HCT116 (cell line): ENCODE data around the gene AGAP1. TPM values are rescaled to one million over a fixed set of nuclear protein-coding genes. Genes with fewer than 3 reads are reported as not detected.

Source experiments
- ATAC-seq: fragments of 200-7000 bp; cut with Tn5 transposase; 2 replicates; pipeline ENCODE4 v1.9.1; 2020; ENCODE audit warnings: mild to moderate bottlenecking, moderate library complexity
- BruUV-seq: library from RNA; stranded (reverse); fragments of 400-500 nt; replicated peaks from 2 replicates; lab custom pipeline; 2021; lab: Mats Ljungman, UMichigan
- CTCF ChIA-PET: fragments of 300-600 bp; sonication (Branson Sonifier 250); formaldehyde crosslinking; loops from one replicate; lab custom pipeline; 2021; ENCODE audit warnings: antibody characterized with exemption; lab: Charles Lee
- POLR2A ChIA-PET: fragments of 300-600, 350-600 bp; sonication (Branson Sonifier 250); formaldehyde crosslinking; loops from one replicate; lab custom pipeline; 2021; ENCODE audit warnings: antibody characterized with exemption; lab: Charles Lee
- RAD21 ChIA-PET, 2 experiments: fragments of 300-600 bp; sonication (Branson Sonifier 250); formaldehyde crosslinking; loops; one replicate each; lab custom pipeline; 2023; ENCODE audit warnings: low total read pairs in 2 of 2; ENCODE audit not compliant: uncharacterized antibody in 2 of 2, unreplicated experiment in 2 of 2, low non-redundant PET in 1 of 2; lab: Charles Lee
- DNase-seq: peaks from one replicate; pipeline ENCODE4 v3.0.0-alpha.2; 2010; ENCODE audit warnings: low read depth, low spot score
- H2AFZ ChIP-seq: fragments of 200-600 bp; shearing (Covaris generic), sonication (generic); 2 replicates; pipeline ENCODE4 v1.6.1; 2017; ENCODE audit warnings: low read depth, mixed run types, mixed read lengths, antibody characterized with exemption, low read length; ENCODE audit not compliant: poor library complexity, severe bottlenecking
- H3K27ac ChIP-seq: 2 replicates; pipeline ENCODE4 v1.5.1; 2012; ENCODE audit warnings: low read depth, low read length
- H3K27me3 ChIP-seq: fragments of 200-600 bp; sonication (generic); 2 replicates; pipeline ENCODE4 v1.6.1; 2016; ENCODE audit warnings: mixed run types, low read length, mixed read lengths; ENCODE audit not compliant: insufficient read depth
- H3K36me3 ChIP-seq, 2 experiments: fragments of 200-500 bp in 1 of 2; fragments of 200-600 bp in 1 of 2; sonication (Bioruptor generic) in 1 of 2; sonication (generic) in 1 of 2; 2 replicates each; pipeline versions ENCODE4 v1.5.1 to v1.6.1; 2014 to 2016; ENCODE audit warnings: low read length in 2 of 2, inconsistent platforms in 1 of 2, mixed read lengths in 1 of 2, mixed run types in 1 of 2; ENCODE audit not compliant: insufficient read depth in 2 of 2, control insufficient read depth in 1 of 2
- H3K4me1 ChIP-seq, 2 experiments: fragments of 200-600 bp in 1 of 2; sonication (generic) in 1 of 2; 2 replicates each; pipeline versions ENCODE4 v1.5.1 to v1.6.1; 2012 to 2017; ENCODE audit warnings: low read length in 2 of 2, inconsistent platforms in 1 of 2, mild to moderate bottlenecking in 1 of 2, mixed read lengths in 1 of 2, mixed run types in 1 of 2, moderate library complexity in 1 of 2; ENCODE audit not compliant: insufficient read depth in 2 of 2, control insufficient read depth in 1 of 2
- H3K4me2 ChIP-seq: fragments of 200-600 bp; sonication (generic); 2 replicates; pipeline ENCODE4 v1.6.1; 2017; ENCODE audit warnings: mixed run types, low read length, mixed read lengths
- H3K4me3 ChIP-seq, 2 experiments: fragments of 200-600 bp in 1 of 2; sonication (generic) in 1 of 2; replicated peaks in 1 of 2; 2 replicates each; pipeline ENCODE4 v1.5.1; 2011 to 2016; ENCODE audit warnings: low read length in 2 of 2, control low read depth in 1 of 2, low read depth in 1 of 2, mild to moderate bottlenecking in 1 of 2, mixed read lengths in 1 of 2, mixed run types in 1 of 2
- H3K79me2 ChIP-seq: fragments of 200-600 bp; sonication (generic); 2 replicates; pipeline ENCODE4 v1.6.1; 2017; ENCODE audit warnings: mild to moderate bottlenecking, mixed run types, low read length, moderate library complexity, mixed read lengths; ENCODE audit not compliant: insufficient read depth
- H3K9ac ChIP-seq: fragments of 200-600 bp; sonication (generic); 2 replicates; pipeline ENCODE4 v1.6.1; 2016; ENCODE audit warnings: low read length, mixed read lengths
- H3K9me2 ChIP-seq: fragments of 200-600 bp; sonication (generic), shearing (Covaris generic); 2 replicates; pipeline ENCODE4 v1.6.1; 2017; ENCODE audit warnings: mixed run types, mild to moderate bottlenecking, moderate library complexity; ENCODE audit not compliant: insufficient read depth
- H3K9me3 ChIP-seq, 2 experiments: fragments of 200-500 bp in 1 of 2; fragments of 200-600 bp in 1 of 2; sonication (Bioruptor generic) in 1 of 2; sonication (generic) in 1 of 2; 2 replicates each; pipeline ENCODE4 v1.6.1; 2014 to 2017; ENCODE audit warnings: low read length in 2 of 2, mixed read lengths in 2 of 2, inconsistent platforms in 1 of 2, low read depth in 1 of 2, mild to moderate bottlenecking in 1 of 2, mixed run types in 1 of 2, moderate library complexity in 1 of 2; ENCODE audit not compliant: control insufficient read depth in 1 of 2, insufficient read depth in 1 of 2
- H4K20me1 ChIP-seq: fragments of 200-600 bp; sonication (generic), shearing (Covaris generic); 2 replicates; pipeline ENCODE4 v1.6.1; 2017; ENCODE audit warnings: mixed run types, mild to moderate bottlenecking, moderate library complexity; ENCODE audit not compliant: insufficient read depth
- ATF3 ChIP-seq: IDR thresholded peaks from 2 replicates; pipeline ENCODE4 v1.6.1; 2012
- CBX3 ChIP-seq: IDR thresholded peaks from 2 replicates; pipeline ENCODE4 v1.6.1; 2012; ENCODE audit warnings: low read depth
- CEBPB ChIP-seq: IDR thresholded peaks from 2 replicates; pipeline ENCODE4 v1.6.1; 2012; ENCODE audit warnings: low read depth
- CTCF ChIP-seq, 3 experiments: fragments of 200-600 bp in 1 of 3; sonication (generic) in 1 of 3; IDR thresholded peaks in 2 of 3; conservative IDR thresholded peaks in 1 of 3; 2 replicates each; pipeline ENCODE4 v1.5.1; 2012 to 2017; ENCODE audit warnings: low read depth in 2 of 3, low read length in 2 of 3, antibody characterized with exemption in 1 of 3, borderline replicate concordance in 1 of 3, control low read depth in 1 of 3, mild to moderate bottlenecking in 1 of 3, mixed read lengths in 1 of 3, mixed run types in 1 of 3, moderate library complexity in 1 of 3; ENCODE audit not compliant: insufficient read depth in 1 of 3
- EGR1 ChIP-seq: IDR thresholded peaks from 2 replicates; pipeline ENCODE4 v1.6.1; 2012; ENCODE audit warnings: low read depth
- ELF1 ChIP-seq: IDR thresholded peaks from 2 replicates; pipeline ENCODE4 v1.6.1; 2012; ENCODE audit warnings: low read depth, borderline replicate concordance
- EZH2 ChIP-seq: fragments of 200-600 bp; sonication (generic); IDR thresholded peaks from 2 replicates; pipeline ENCODE4 v1.6.1; 2017; ENCODE audit warnings: antibody characterized with exemption, mixed run types
- EZH2phosphoT487 ChIP-seq: fragments of 200-600 bp; IDR thresholded peaks from 2 replicates; pipeline ENCODE4 v1.6.1; 2018; ENCODE audit warnings: antibody characterized with exemption, borderline replicate concordance
- FOSL1 ChIP-seq: IDR thresholded peaks from 2 replicates; pipeline ENCODE4 v1.6.1; 2012; ENCODE audit warnings: low read depth
- JUND ChIP-seq: IDR thresholded peaks from 2 replicates; pipeline ENCODE4 v1.6.1; 2012
- MAX ChIP-seq: IDR thresholded peaks from 2 replicates; pipeline ENCODE4 v1.6.1; 2012
- POLR2AphosphoS5 ChIP-seq: IDR thresholded peaks from 2 replicates; pipeline ENCODE4 v1.6.1; 2011; ENCODE audit warnings: mild to moderate bottlenecking, low read depth, low read length, moderate library complexity
- RAD21 ChIP-seq: IDR thresholded peaks from 2 replicates; pipeline ENCODE4 v1.6.1; 2012; ENCODE audit warnings: low read depth, mild to moderate bottlenecking
- REST ChIP-seq: IDR thresholded peaks from 2 replicates; pipeline ENCODE4 v1.6.1; 2012; ENCODE audit warnings: low read depth
- SIN3A ChIP-seq: IDR thresholded peaks from 2 replicates; pipeline ENCODE4 v1.6.1; 2012; ENCODE audit warnings: low read depth
- SP1 ChIP-seq: IDR thresholded peaks from 2 replicates; pipeline ENCODE4 v1.6.1; 2012; ENCODE audit warnings: low read depth
- TCF7L2 ChIP-seq: IDR thresholded peaks from 2 replicates; pipeline ENCODE4 v1.7.0; 2011; ENCODE audit warnings: borderline replicate concordance, inconsistent platforms; ENCODE audit not compliant: insufficient read depth, insufficient read length; ENCODE audit errors: extremely low read depth
- YY1 ChIP-seq: IDR thresholded peaks from 2 replicates; pipeline ENCODE4 v1.6.1; 2011; ENCODE audit warnings: low read length, low read depth, moderate library complexity, mild to moderate bottlenecking; ENCODE audit not compliant: insufficient replicate concordance; ENCODE audit errors: extremely low read depth
- ZFX ChIP-seq: fragments of 450-650 bp; IDR thresholded peaks from 2 replicates; pipeline ENCODE4 v1.6.1; 2017
- ZNF274 ChIP-seq: fragments of 200-500 bp; sonication (Bioruptor generic); IDR thresholded peaks from 2 replicates; pipeline ENCODE4 v1.6.1; 2014; ENCODE audit warnings: mild to moderate bottlenecking, low read depth, low read length, inconsistent platforms
- intact Hi-C: fragments of 100-400 bp; cut with micrococcal nuclease; formaldehyde crosslinking; loops from 2 replicates; pipeline ENCODE4 v1.10.0; 2022
- total RNA-seq: library from RNA; stranded (reverse); gene quantifications from one replicate; pipeline ENCODE4 v1.2.1, GENCODE V29; 2021; ENCODE audit not compliant: unreplicated experiment

AGAP1 gene
- total RNA-seq, 1 experiment from 2014 or later, result 43.8 TPM

- Histone ChIP-seq H3K36me3 (0 out of 4 replicates have a peak, but pooled peaks cover 0 to 7% of the 10 kb centered on the region in 2 experiments), H3K79me2 (no peaks in the 10 kb centered on the region), H3K9ac (no peak overlapping the region), H3K27ac (no peak overlapping the region), H2AFZ (no peak overlapping the region), H3K9me2 (no peaks in the 10 kb centered on the region), H4K20me1 (no peaks in the 10 kb centered on the region), H3K4me1 (no peaks in the 10 kb centered on the region), H3K4me3 (no peak overlapping the region), H3K9me3 (0 out of 4 replicates have a peak, but pooled peaks cover 0 to 7% of the 10 kb centered on the region in 2 experiments), H3K4me2 (no peak overlapping the region), H3K27me3 (no peaks in the 10 kb centered on the region)
- RAD21 ChIA-PET, result no interaction called here
- CTCF ChIA-PET, result no interaction called here
- no TSS peak for BruUV-seq
- DNase-seq (no peak), ATAC-seq (no peak)
- TF ChIP-seq TCF7L2 (no peak), ZFX (no peak), EGR1 (no peak), ELF1 (no peak), FOSL1 (no peak), MAX (no peak), YY1 (no peak), RAD21 (no peak), ATF3 (no peak), EZH2 (no peak), SIN3A (no peak), SP1 (no peak), JUND (no peak), POLR2AphosphoS5 (no peak), CBX3 (no peak), CEBPB (no peak), CTCF (IDR thresholded peaks at IDR 0.05 in 2 of 3, conservative IDR thresholded peaks at IDR 0.05 in 1 of 3; ENCODE audit: borderline replicate concordance in 1 of 3, insufficient read depth in 1 of 3, low read depth in 2 of 3, low read length in 2 of 3) (no peak), EZH2phosphoT487 (no peak), ZNF274 (no peak), REST (no peak)
- POLR2A ChIA-PET, result no interaction called here
- intact Hi-C loops, result no loop called here
Observed at GRCh38 chr2:236061497-236061896, 567.7 kb downstream of the AGAP1 start.
